ENCODE results near the gene TKTL1.

The TKTL1 gene

GRCh38 chrX:154378799-154379568 lies 83.4 kb downstream of the TKTL1 start, which contains the start of gene EMD:
TSS of gene EMD (plus strand) at chrX:154379295. CDS start at chrX:154379485, 190 bp downstream.
- peak; percentile 98 for DNase-seq

- no peak for DNase-seq
These were observed 84.0 kb downstream of the TKTL1 start for GRCh38 chrX:154379569-154379951.
